DOHH2 (cell line): ENCODE measurements around the gene ITPR1.

Experiments
- H3F3A ChIP-seq: fragments of 200-600 bp; sonication (generic), shearing (Covaris generic); 2 replicates; pipeline ENCODE4 v1.6.0; 2016; ENCODE audit warnings: antibody characterized with exemption, mild to moderate bottlenecking; ENCODE audit not compliant: control insufficient read depth, insufficient read depth
- H3K27ac ChIP-seq: fragments of 200-600 bp; sonication (generic); 2 replicates; pipeline ENCODE4 v1.5.1; 2014; ENCODE audit warnings: low read depth, mild to moderate bottlenecking, low read length, moderate library complexity
- H3K27me3 ChIP-seq: fragments of 200-600 bp; sonication (generic); 2 replicates; pipeline ENCODE4 v1.6.1; 2014; ENCODE audit warnings: mild to moderate bottlenecking, low read length, mixed read lengths; ENCODE audit not compliant: control insufficient read depth
- H3K36me3 ChIP-seq: fragments of 200-600 bp; sonication (generic); 2 replicates; pipeline ENCODE4 v1.6.1; 2014; ENCODE audit warnings: mild to moderate bottlenecking, low read length, moderate library complexity, mixed read lengths; ENCODE audit not compliant: control insufficient read depth
- H3K4me1 ChIP-seq: fragments of 200-600 bp; sonication (generic); 2 replicates; pipeline ENCODE4 v1.6.1; 2014; ENCODE audit warnings: mild to moderate bottlenecking, low read length, mixed read lengths; ENCODE audit not compliant: control insufficient read depth
- H3K4me2 ChIP-seq: fragments of 200-600 bp; sonication (generic); 2 replicates; pipeline ENCODE4 v1.6.0; 2014; ENCODE audit warnings: mild to moderate bottlenecking, low read length, moderate library complexity
- H3K4me3 ChIP-seq: fragments of 200-600 bp; sonication (generic); 2 replicates; pipeline ENCODE4 v1.5.1; 2014; ENCODE audit warnings: mild to moderate bottlenecking, low read length, mixed read lengths
- H3K79me2 ChIP-seq: fragments of 200-600 bp; sonication (generic); 2 replicates; pipeline ENCODE4 v1.6.1; 2014; ENCODE audit warnings: mild to moderate bottlenecking, low read length, mixed read lengths; ENCODE audit not compliant: control insufficient read depth
- H3K9me2 ChIP-seq: fragments of 200-600 bp; sonication (generic); replicated peaks from 2 replicates; pipeline ENCODE4 v1.6.1; 2014; ENCODE audit warnings: mild to moderate bottlenecking, low read length, mixed read lengths; ENCODE audit not compliant: control insufficient read depth
- H3K9me3 ChIP-seq: fragments of 200-600 bp; sonication (generic); 2 replicates; pipeline ENCODE4 v1.6.1; 2014; ENCODE audit warnings: antibody characterized with exemption, low read length, mixed read lengths; ENCODE audit not compliant: control insufficient read depth, insufficient read depth
- H4K20me1 ChIP-seq: fragments of 200-600 bp; sonication (generic); 2 replicates; pipeline ENCODE4 v1.6.0; 2014; ENCODE audit warnings: low read depth, mild to moderate bottlenecking, antibody characterized with exemption, low read length, moderate library complexity; ENCODE audit not compliant: control insufficient read depth, insufficient read depth
- CTCF ChIP-seq: fragments of 200-600 bp; sonication (generic); IDR thresholded peaks from one replicate; pipeline ENCODE4 v1.5.1; 2014; ENCODE audit warnings: antibody characterized with exemption, mild to moderate bottlenecking, low read depth, low read length; ENCODE audit not compliant: poor library complexity, severe bottlenecking
- EZH2phosphoT487 ChIP-seq: fragments of 200-600 bp; sonication (generic); IDR thresholded peaks from 2 replicates; pipeline ENCODE4 v1.6.1; 2017; ENCODE audit warnings: borderline replicate concordance, mild to moderate bottlenecking, antibody characterized with exemption, low read length, moderate library complexity, mixed read lengths

The ITPR1 gene

GRCh38 chr3:4716706-4717362 is 223.7 kb downstream of the ITPR1 start:
- peaks cover 12% of the 10 kb centered on the region for H3K36me3 ChIP-seq

GRCh38 chr3:4717363-4717740 is 224.2 kb downstream of the ITPR1 start:
- TF ChIP-seq EZH2phosphoT487 (no peak), CTCF (no peak)
- Histone ChIP-seq H4K20me1 (no peaks in the 10 kb centered on the region), H3K27me3 (no peaks in the 10 kb centered on the region), H3K9me3 (no peaks in the 10 kb centered on the region), H3K36me3 (peaks cover 7% of the 10 kb centered on the region), H3K79me2 (no peaks in the 10 kb centered on the region), H3F3A (no peaks in the 10 kb centered on the region), H3K9me2 (no peaks in the 10 kb centered on the region), H3K4me1 (no peaks in the 10 kb centered on the region), H3K4me2 (no peak overlapping the region), H3K4me3 (no peak overlapping the region), H3K27ac (no peak overlapping the region)

More at GRCh38 chr3:4716706-4717362, 223.7 kb downstream of the ITPR1 start:
- Histone ChIP-seq H3F3A (no peaks in the 10 kb centered on the region), H4K20me1 (no peaks in the 10 kb centered on the region), H3K79me2 (no peaks in the 10 kb centered on the region), H3K27ac (no peak overlapping the region), H3K4me1 (no peaks in the 10 kb centered on the region), H3K4me2 (no peak overlapping the region), H3K9me3 (no peaks in the 10 kb centered on the region), H3K4me3 (no peak overlapping the region), H3K27me3 (no peaks in the 10 kb centered on the region), H3K9me2 (no peaks in the 10 kb centered on the region)
- TF ChIP-seq EZH2phosphoT487: no peak
- no peak for TF ChIP-seq CTCF

- Histone ChIP-seq H3K9me3 (no peaks in the 10 kb centered on the region), H3K36me3 (peaks cover 4% of the 10 kb centered on the region; the same call in 1 of the 2 replicates), H3K4me1 (no peaks in the 10 kb centered on the region), H3F3A (no peaks in the 10 kb centered on the region), H3K27me3 (no peaks in the 10 kb centered on the region), H3K4me2 (no peak overlapping the region), H3K9me2 (no peaks in the 10 kb centered on the region), H3K79me2 (no peaks in the 10 kb centered on the region), H3K4me3 (no peak overlapping the region), H3K27ac (no peak overlapping the region), H4K20me1 (no peaks in the 10 kb centered on the region)
- TF ChIP-seq EZH2phosphoT487: no peak
- TF ChIP-seq CTCF: no peak
Observed at GRCh38 chr3:4718179-4718736, 225.1 kb downstream of the ITPR1 start.
